Measurements from ENCODE around the gene PTPRR.

GRCh38 chr12:70763666-70764065 lies 156.9 kb downstream of the PTPRR start:
- no peak for TF ChIP-seq ZNF274 (IDR thresholded peaks at IDR 0.05; ENCODE audit: low read depth, low read length)
- TF ChIP-seq YY1 (IDR thresholded peaks at IDR 0.05; ENCODE audit: insufficient read depth, insufficient read length): no peak

All from NT2/D1 (cell line).